Activated CD4-positive, alpha-beta memory T cell treated with anti-CD3 and anti-CD28 coated beads for 36 hours (primary cell): ENCODE data around the gene SLC25A23. TPM values are rescaled to one million over a fixed set of nuclear protein-coding genes. Genes with fewer than 3 reads are reported as not detected.
"Not testable (repeated sequence)": the region's sequence is repeated elsewhere in the genome, so short reads cannot be mapped to it uniquely, and the experiment has no call there.

Experiments
- CTCF ChIA-PET: fragments of 350-600 bp; sonication (Branson Sonifier 250); formaldehyde crosslinking; loops from one replicate; lab custom pipeline; 2021; ENCODE audit warnings: antibody characterized with exemption, inconsistent platforms; lab: Charles Lee
- POLR2A ChIA-PET: fragments of 350-600 bp; sonication (Branson Sonifier 250); formaldehyde crosslinking; loops from one replicate; lab custom pipeline; 2021; ENCODE audit warnings: antibody characterized with exemption; lab: Charles Lee
- DNase-seq: peaks from one replicate; pipeline ENCODE4 v3.0.0-alpha.2; 2020
- H3K27ac Mint-ChIP-seq: one replicate; pipeline ENCODE4 v1.8.0; 2021; ENCODE audit warnings: mixed read lengths
- H3K27me3 Mint-ChIP-seq: one replicate; pipeline ENCODE4 v1.8.0; 2021; ENCODE audit warnings: mixed read lengths
- H3K36me3 Mint-ChIP-seq: one replicate; pipeline ENCODE4 v1.8.0; 2021; ENCODE audit warnings: mixed read lengths
- H3K4me1 Mint-ChIP-seq: one replicate; pipeline ENCODE4 v1.8.0; 2021; ENCODE audit warnings: low read depth, mixed read lengths
- H3K4me3 Mint-ChIP-seq: one replicate; pipeline ENCODE4 v1.8.0; 2021; ENCODE audit warnings: mild to moderate bottlenecking, mixed read lengths
- H3K9me3 Mint-ChIP-seq: one replicate; pipeline ENCODE4 v1.8.0; 2021; ENCODE audit warnings: mixed read lengths
- intact Hi-C: fragments of 100-400 bp; cut with micrococcal nuclease; formaldehyde crosslinking; loops from one replicate; pipeline ENCODE4 v1.15.1; 2023
- microRNA-seq: library from miRNA; unstranded; fragments of <30 nt; microRNA quantifications from one replicate; pipeline ENCODE4 v1.2.0, GENCODE V29; 2022; ENCODE audit warnings: borderline number of aligned reads, borderline microRNAs expressed, borderline replicate concordance
- total RNA-seq, 2 experiments: library from RNA; stranded (reverse); gene quantifications; one replicate each; pipeline ENCODE4 v1.2.3, GENCODE V29; 2021

Gene SLC25A23
- total RNA-seq, 2 experiments from 2014 or later = 28.6 to 29.6 TPM

- intact Hi-C loops = no loop called here
- Mint-ChIP-seq H3K4me3 (no peak overlapping the region), H3K27ac (no peak overlapping the region), H3K27me3 (no peaks in the 10 kb centered on the region), H3K9me3 (no peaks in the 10 kb centered on the region), H3K36me3 (no peaks in the 10 kb centered on the region), H3K4me1 (no peaks in the 10 kb centered on the region)
- DNase-seq = no peak
- CTCF ChIA-PET = no interaction called here
- POLR2A ChIA-PET = no interaction called here
Measured at GRCh38 chr19:6402058-6402457, 57.5 kb downstream of the SLC25A23 start.

GRCh38 chr19:6400062-6400944, 59.3 kb downstream of the SLC25A23 start:
- H3K36me3 Mint-ChIP-seq, POLR2A ChIA-PET, H3K27me3 Mint-ChIP-seq, H3K9me3 Mint-ChIP-seq, CTCF ChIA-PET, DNase-seq, H3K27ac Mint-ChIP-seq, intact Hi-C loops, H3K4me3 Mint-ChIP-seq, H3K4me1 Mint-ChIP-seq: not testable (repeated sequence)

GRCh38 chr19:6396305-6396704, 63.3 kb downstream of the SLC25A23 start:
- Mint-ChIP-seq H3K27ac (no peak overlapping the region), H3K4me3 (no peak overlapping the region), H3K27me3 (no peaks in the 10 kb centered on the region), H3K9me3 (no peaks in the 10 kb centered on the region), H3K4me1 (peaks cover 20% of the 10 kb centered on the region), H3K36me3 (peaks cover 9% of the 10 kb centered on the region)
- ChIA-PET POLR2A (no interaction called here), CTCF (no interaction called here)
- intact Hi-C loops = no loop called here
- DNase-seq = no peak

- intact Hi-C loops = no loop called here
- H3K4me3 Mint-ChIP-seq = peak overlapping the region; percentile 25
- ChIA-PET POLR2A (no interaction called here), CTCF (no interaction called here)
- DNase-seq = no peak
- H3K4me1 Mint-ChIP-seq = peaks cover 24% of the 10 kb centered on the region
- peak overlapping the region; percentile 15 for H3K27ac Mint-ChIP-seq
- no peaks in the 10 kb centered on the region for H3K27me3 Mint-ChIP-seq
- H3K9me3 Mint-ChIP-seq = no peaks in the 10 kb centered on the region
- H3K36me3 Mint-ChIP-seq = peaks cover 15% of the 10 kb centered on the region
Measured at GRCh38 chr19:6394831-6395230, 64.8 kb downstream of the SLC25A23 start.

GRCh38 chr19:6393983-6394412, 65.6 kb downstream of the SLC25A23 start:
- Mint-ChIP-seq H3K27me3 (no peaks in the 10 kb centered on the region), H3K36me3 (peaks cover 17% of the 10 kb centered on the region), H3K27ac (peak overlapping the region; percentile 93), H3K9me3 (no peaks in the 10 kb centered on the region), H3K4me1 (peaks cover 24% of the 10 kb centered on the region), H3K4me3 (peak overlapping the region; percentile 94)
- CTCF ChIA-PET = interaction anchor here (0.8 kb wide), 1 partner anchor 31 kb away, joined by 3 read pairs; the partner anchor contains the start of gene KHSRP
- no peak for DNase-seq
- intact Hi-C loops = loop anchor here (1.0 to 2.0 kb wide), 4 partner anchors 21 to 67 kb away; partner anchors contain the start of gene CLPP
- POLR2A ChIA-PET = interaction anchor here (1.0 to 1.5 kb wide), 4 partner anchors 17 to 87 kb away, joined by 3 to 6 read pairs (median 3); partner anchors contain the start of gene DENND1C

GRCh38 chr19:6393074-6393982, 66.3 kb downstream of the SLC25A23 start, which contains the start of gene GTF2F1:
Gene GTF2F1 (minus strand): TSS chr19:6393164. CDS start chr19:6392995, 169 bp downstream.
- peak; percentile 94 for DNase-seq
- Mint-ChIP-seq H3K27ac (peak within 1 kb of the TSS; percentile 93), H3K9me3 (no peaks in the 10 kb centered on the region), H3K27me3 (no peaks in the 10 kb centered on the region), H3K4me1 (peaks cover 24% of the 10 kb centered on the region), H3K4me3 (peak within 1 kb of the TSS; percentile 94), H3K36me3 (peaks cover 21% of the 10 kb centered on the region)
- ChIA-PET CTCF (interaction anchor here (0.8 kb wide), 1 partner anchor 31 kb away, joined by 3 read pairs; the partner anchor contains the start of gene KHSRP), POLR2A (interaction anchor here (0.6 to 1.5 kb wide), 6 partner anchors 18 to 88 kb away, joined by 3 to 6 read pairs (median 3); partner anchors contain the start of genes ALKBH7, DENND1C and KHSRP)
- intact Hi-C loops = loop anchor here (1.0 to 2.0 kb wide), 4 partner anchors 20 to 67 kb away; partner anchors contain the start of gene CLPP

GRCh38 chr19:6392221-6393073, 67.1 kb downstream of the SLC25A23 start:
- no peaks in the 10 kb centered on the region for H3K27me3 Mint-ChIP-seq
- peaks cover 24% of the 10 kb centered on the region for H3K4me1 Mint-ChIP-seq
- POLR2A ChIA-PET = interaction anchor here (0.6 to 1.5 kb wide), 4 partner anchors 20 to 89 kb away, joined by 3 to 6 read pairs (median 4); partner anchors contain the start of genes ALKBH7, DENND1C and KHSRP
- CTCF ChIA-PET = no interaction called here
- intact Hi-C loops = loop anchor here (1.0 to 2.0 kb wide), 4 partner anchors 19 to 68 kb away; partner anchors contain the start of gene CLPP
- H3K9me3 Mint-ChIP-seq = no peaks in the 10 kb centered on the region
- H3K27ac Mint-ChIP-seq = peak overlapping the region; percentile 93
- H3K4me3 Mint-ChIP-seq = peak overlapping the region; percentile 94
- no peak for DNase-seq
- H3K36me3 Mint-ChIP-seq = peaks cover 28% of the 10 kb centered on the region

Small RNAs within 50 kb of the gene (microRNA-seq; reads per million reads assigned to microRNA genes)
- gene MIR3940 (13.8 reads per million, percentile 40 among the genes with 10 or more reads in this experiment), gene MIR6790 (not detected)

Other genes with a start within 250 kb of the SLC25A23 start
- 10 to 100 TPM; 35.7 to 37.9 TPM for gene MLLT1, start 179.8 kb downstream of the SLC25A23 start, total RNA-seq
- under 1 TPM in 1 of 2 experiments, not detected in 1; 0.14 TPM for gene ACER1, start 126.2 kb downstream of the SLC25A23 start, total RNA-seq
- gene CLPP, start 98.3 kb downstream of the SLC25A23 start, total RNA-seq = 100 to 1,000 TPM; 171 to 177 TPM
- 10 to 100 TPM; 57.6 to 58.5 TPM for gene ALKBH7, start 87.0 kb downstream of the SLC25A23 start, total RNA-seq
- 1 to 10 TPM; 1.6 to 2.0 TPM for gene PSPN, start 83.9 kb downstream of the SLC25A23 start, total RNA-seq
- gene GTF2F1, start 66.6 kb downstream of the SLC25A23 start, total RNA-seq = 10 to 100 TPM; 67.0 to 70.9 TPM
- 100 to 1,000 TPM; 296 to 305 TPM for gene KHSRP, start 35.0 kb downstream of the SLC25A23 start, total RNA-seq
- gene SLC25A41, start 26.0 kb downstream of the SLC25A23 start, total RNA-seq = not detected
- 1 to 10 TPM; 1.6 to 2.4 TPM for gene CRB3, start 4.5 kb upstream of the SLC25A23 start, total RNA-seq
- 10 to 100 TPM; 62.1 to 69.3 TPM for gene DENND1C, start 22.0 kb upstream of the SLC25A23 start, total RNA-seq
- 10 to 100 TPM in 1 of 2 experiments, 1 to 10 TPM in 1; 8.3 to 11.2 TPM for gene TUBB4A, start 42.5 kb upstream of the SLC25A23 start, total RNA-seq
- 1 to 10 TPM; 1.2 to 1.4 TPM for gene TNFSF9, start 71.2 kb upstream of the SLC25A23 start, total RNA-seq
- 10 to 100 TPM in 1 of 2 experiments, 1 to 10 TPM in 1; 8.4 to 10.7 TPM for gene CD70, start 131.4 kb upstream of the SLC25A23 start, total RNA-seq
- 10 to 100 TPM; 36.5 to 38.6 TPM for gene TNFSF14, start 210.4 kb upstream of the SLC25A23 start, total RNA-seq